ENCODE measurements around the gene GTF3C4. TPM values are rescaled to one million over a fixed set of nuclear protein-coding genes. Genes with fewer than 3 reads are reported as not detected.
A peak's percentile ranks its signal among the peaks of the same experiment; 100 is the strongest.

GTF3C4 gene, protein sequence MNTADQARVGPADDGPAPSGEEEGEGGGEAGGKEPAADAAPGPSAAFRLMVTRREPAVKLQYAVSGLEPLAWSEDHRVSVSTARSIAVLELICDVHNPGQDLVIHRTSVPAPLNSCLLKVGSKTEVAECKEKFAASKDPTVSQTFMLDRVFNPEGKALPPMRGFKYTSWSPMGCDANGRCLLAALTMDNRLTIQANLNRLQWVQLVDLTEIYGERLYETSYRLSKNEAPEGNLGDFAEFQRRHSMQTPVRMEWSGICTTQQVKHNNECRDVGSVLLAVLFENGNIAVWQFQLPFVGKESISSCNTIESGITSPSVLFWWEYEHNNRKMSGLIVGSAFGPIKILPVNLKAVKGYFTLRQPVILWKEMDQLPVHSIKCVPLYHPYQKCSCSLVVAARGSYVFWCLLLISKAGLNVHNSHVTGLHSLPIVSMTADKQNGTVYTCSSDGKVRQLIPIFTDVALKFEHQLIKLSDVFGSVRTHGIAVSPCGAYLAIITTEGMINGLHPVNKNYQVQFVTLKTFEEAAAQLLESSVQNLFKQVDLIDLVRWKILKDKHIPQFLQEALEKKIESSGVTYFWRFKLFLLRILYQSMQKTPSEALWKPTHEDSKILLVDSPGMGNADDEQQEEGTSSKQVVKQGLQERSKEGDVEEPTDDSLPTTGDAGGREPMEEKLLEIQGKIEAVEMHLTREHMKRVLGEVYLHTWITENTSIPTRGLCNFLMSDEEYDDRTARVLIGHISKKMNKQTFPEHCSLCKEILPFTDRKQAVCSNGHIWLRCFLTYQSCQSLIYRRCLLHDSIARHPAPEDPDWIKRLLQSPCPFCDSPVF
- total RNA-seq = 10 to 100 TPM; 14.4 to 18.8 TPM

DNA sequence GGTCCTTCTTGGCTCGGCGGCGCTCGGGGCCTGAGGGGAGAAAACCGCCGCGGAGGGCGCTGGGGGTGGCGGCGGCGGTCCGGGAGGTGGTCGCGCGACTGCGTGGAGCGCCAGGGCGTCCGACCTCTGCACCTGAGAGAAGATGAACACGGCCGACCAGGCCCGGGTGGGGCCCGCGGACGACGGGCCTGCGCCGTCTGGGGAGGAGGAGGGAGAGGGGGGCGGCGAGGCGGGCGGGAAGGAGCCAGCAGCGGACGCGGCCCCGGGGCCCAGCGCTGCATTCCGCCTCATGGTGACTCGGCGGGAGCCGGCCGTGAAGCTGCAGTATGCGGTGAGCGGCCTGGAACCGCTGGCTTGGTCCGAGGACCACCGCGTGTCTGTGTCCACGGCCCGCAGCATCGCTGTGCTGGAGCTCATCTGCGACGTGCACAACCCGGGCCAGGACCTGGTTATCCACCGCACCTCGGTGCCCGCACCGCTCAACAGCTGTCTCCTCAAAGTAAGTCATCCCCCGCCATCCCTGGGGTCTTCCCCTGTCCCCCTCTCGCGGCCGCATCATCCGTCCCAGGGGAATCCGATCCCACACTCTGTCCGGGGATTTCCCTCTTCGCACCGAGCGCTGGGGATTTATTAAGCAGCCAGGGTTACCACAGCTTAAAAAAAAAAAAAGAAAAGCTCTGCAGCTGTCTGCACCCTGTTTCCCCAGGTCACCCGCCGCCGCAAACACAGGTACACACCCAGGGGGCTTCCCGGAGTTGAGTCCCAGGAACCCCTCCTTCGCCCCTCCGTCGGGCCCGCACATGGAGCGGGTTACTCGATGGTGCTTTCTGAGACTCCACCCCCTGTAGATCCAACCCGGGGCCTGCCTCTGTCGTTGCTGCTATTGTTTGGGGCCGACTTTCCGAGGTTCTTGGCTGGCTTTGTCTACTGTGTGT, at the start of gene GTF3C4:
GTF3C4 (plus strand) TSS at position 8 of the 935 bp plus-strand sequence; CDS start at position 143, 135 bp downstream.
- peak within 1 kb of the TSS; percentile 92 for H3K4me3 Mint-ChIP-seq
- H3K36me3 Mint-ChIP-seq = peaks cover 9% of the 10 kb centered on the region
- peak within 1 kb of the TSS; percentile 83 to 89 for H3K27ac Mint-ChIP-seq
- ATAC-seq (peak; percentile 84 to 88), DNase-seq (ENCODE audit: low spot score) (peak; percentile 76)
- H3K4me1 Mint-ChIP-seq (ENCODE audit: low read depth in 2 of 2) = peaks cover 33 to 41% of the 10 kb centered on the region in 2 donors
- H3K9me3 Mint-ChIP-seq = no peaks in the 10 kb centered on the region
- H3K27me3 Mint-ChIP-seq = no peaks in the 10 kb centered on the region

DNA sequence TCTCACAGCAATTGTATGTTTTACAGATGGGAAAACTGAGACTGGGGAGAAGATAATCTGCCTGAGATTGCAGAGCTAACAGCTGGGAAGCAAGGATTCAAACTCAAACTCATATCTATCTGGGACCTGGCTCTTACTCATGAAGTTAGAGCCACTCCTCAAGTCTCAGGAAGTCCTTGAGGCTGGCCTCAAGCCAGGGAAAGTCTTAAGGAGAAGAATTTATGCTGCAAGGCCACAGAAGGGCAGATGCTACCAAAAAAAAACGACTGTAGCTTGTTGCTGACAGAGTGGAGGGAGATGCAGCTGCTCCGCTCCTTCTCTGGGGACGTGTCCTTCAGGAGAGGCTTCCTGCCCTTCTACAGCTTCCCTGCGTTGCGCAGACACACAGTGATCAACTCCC, 48.1 kb upstream of the GTF3C4 start:
- Mint-ChIP-seq H3K9me3 (no peaks in the 10 kb centered on the region), H3K36me3 (peaks cover 20% of the 10 kb centered on the region), H3K4me3 (no peak overlapping the region), H3K27me3 (no peaks in the 10 kb centered on the region), H3K4me1 (ENCODE audit: low read depth in 2 of 2) (peaks cover 1 to 3% of the 10 kb centered on the region in 2 donors), H3K27ac (no peak overlapping the region)
- no peak for ATAC-seq
- no peak for DNase-seq (ENCODE audit: low spot score)

DNA sequence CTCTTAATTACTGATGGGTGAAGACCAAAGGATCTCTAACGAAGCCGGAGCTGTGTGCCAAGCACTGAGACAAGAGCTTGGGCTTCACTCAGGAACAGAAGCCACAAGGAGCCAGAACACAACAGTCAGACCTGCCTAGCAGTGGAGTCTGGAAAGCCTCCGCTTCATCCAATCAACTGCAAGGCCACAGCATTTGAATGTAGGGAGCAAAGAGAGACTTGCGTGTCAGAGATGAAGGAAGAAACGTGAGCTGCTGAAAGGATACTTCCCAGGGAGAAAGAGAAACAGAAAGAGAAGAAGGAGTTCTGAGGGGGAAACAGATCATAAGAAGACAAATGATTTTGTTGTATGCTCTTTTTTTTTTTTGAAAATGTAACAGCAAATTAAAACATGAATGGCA, 44.0 kb upstream of the GTF3C4 start:
- no peak for ATAC-seq
- H3K27me3 Mint-ChIP-seq = no peaks in the 10 kb centered on the region
- no peak for DNase-seq (ENCODE audit: low spot score)
- no peak overlapping the region for H3K4me3 Mint-ChIP-seq
- no peaks in the 10 kb centered on the region for H3K4me1 Mint-ChIP-seq (ENCODE audit: low read depth in 2 of 2)
- peaks cover 11% of the 10 kb centered on the region for H3K36me3 Mint-ChIP-seq
- no peaks in the 10 kb centered on the region for H3K9me3 Mint-ChIP-seq
- no peak overlapping the region for H3K27ac Mint-ChIP-seq

DNA sequence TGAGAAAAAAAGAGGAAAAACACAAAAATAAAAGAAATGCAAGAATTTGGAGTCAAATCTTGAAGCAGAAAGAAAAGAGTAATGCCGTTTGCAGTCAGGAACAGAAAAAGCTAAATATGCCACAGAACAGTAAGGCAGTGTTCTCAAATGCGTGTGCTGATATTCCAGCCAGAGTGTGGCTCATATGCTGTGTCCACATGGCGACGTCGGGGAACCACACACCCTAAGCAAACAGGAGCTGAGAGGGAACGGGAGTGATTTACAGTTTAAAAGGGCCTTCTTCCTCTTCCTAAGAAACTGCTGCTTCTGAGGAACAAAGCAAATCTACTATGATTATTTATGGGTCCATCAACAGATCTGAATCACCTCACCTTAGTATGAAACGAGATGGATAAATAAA, 43.2 kb upstream of the GTF3C4 start:
- no peak for DNase-seq (ENCODE audit: low spot score)
- no peak overlapping the region for H3K4me3 Mint-ChIP-seq
- H3K9me3 Mint-ChIP-seq = no peaks in the 10 kb centered on the region
- no peaks in the 10 kb centered on the region for H3K4me1 Mint-ChIP-seq (ENCODE audit: low read depth in 2 of 2)
- no peak for ATAC-seq
- H3K27ac Mint-ChIP-seq = no peak overlapping the region
- H3K36me3 Mint-ChIP-seq = peaks cover 11% of the 10 kb centered on the region
- H3K27me3 Mint-ChIP-seq = no peaks in the 10 kb centered on the region

DNA sequence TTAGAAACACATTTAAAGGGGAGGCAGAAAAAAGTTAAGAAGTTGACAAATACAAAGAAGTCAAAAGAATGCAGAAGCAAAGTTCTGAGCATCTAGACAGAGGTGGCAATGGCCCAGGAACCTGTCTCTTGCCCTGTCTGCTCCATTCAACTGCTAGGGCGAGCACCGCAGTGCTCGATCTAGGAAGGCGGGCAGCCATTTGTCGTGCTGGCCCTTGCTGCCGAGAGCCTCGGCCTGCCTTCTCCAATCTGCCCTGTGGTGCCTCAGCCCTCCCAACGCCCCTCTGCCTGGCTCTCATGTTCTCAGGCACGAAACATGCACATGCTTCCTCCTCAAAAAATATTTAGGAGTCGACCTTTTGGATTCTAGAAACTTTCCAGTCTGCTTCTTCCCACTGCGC, 42.7 kb upstream of the GTF3C4 start:
- no peak overlapping the region for H3K27ac Mint-ChIP-seq
- ATAC-seq (no peak), DNase-seq (ENCODE audit: low spot score) (no peak)
- H3K27me3 Mint-ChIP-seq = no peaks in the 10 kb centered on the region
- no peak overlapping the region for H3K4me3 Mint-ChIP-seq
- H3K4me1 Mint-ChIP-seq (ENCODE audit: low read depth in 2 of 2) = no peaks in the 10 kb centered on the region
- no peaks in the 10 kb centered on the region for H3K9me3 Mint-ChIP-seq
- peaks cover 11% of the 10 kb centered on the region for H3K36me3 Mint-ChIP-seq

DNA sequence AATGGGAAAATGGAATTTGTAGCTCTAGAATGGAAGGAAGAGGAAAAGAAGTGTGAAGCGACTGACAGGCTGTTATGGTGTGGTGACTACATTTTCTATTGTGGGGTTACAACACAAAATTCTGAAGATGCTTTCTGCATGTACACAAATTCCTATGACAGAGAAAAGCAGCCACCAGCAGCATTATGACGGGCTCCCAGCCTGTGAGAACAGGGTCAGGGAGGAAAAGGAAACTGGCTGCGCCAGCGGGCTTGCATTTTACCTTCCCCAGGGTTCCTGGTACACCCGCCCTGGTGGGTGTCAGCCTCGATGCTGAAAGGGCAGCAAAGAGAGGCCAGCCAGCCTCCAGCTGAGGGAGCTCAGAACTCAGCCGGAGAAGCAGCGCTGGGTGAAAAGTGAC, 41.5 kb upstream of the GTF3C4 start:
- ATAC-seq = no peak

DNA sequence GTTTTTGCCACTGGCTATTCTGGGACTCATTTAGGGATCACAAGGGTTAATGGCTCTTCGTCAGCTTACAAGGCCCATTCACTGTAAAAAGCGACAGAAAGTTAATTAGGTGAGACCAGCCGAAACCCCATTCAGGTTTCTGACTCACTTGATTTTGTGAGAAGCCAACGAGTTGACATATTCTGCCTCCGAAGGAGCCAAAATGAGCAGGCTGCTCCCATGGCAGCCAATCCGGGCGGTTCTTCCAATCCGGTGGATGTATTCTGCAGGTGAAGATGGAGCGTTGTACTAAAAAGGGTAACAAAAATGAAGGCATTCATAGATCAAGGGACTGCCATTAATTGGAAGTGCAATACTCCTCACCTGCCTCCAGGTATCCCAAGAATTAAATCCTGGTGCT, 40.1 kb upstream of the GTF3C4 start:
- peaks cover 11% of the 10 kb centered on the region for H3K36me3 Mint-ChIP-seq
- H3K4me3 Mint-ChIP-seq = no peak overlapping the region

More for the DNA sequence above, 41.5 kb upstream of the GTF3C4 start:
- Mint-ChIP-seq H3K9me3 (no peaks in the 10 kb centered on the region), H3K36me3 (peaks cover 11% of the 10 kb centered on the region), H3K4me1 (ENCODE audit: low read depth in 2 of 2) (no peaks in the 10 kb centered on the region), H3K27ac (peak overlapping the region in 1 of 2 donors; percentile 14), H3K4me3 (no peak overlapping the region), H3K27me3 (no peaks in the 10 kb centered on the region)
- DNase-seq (ENCODE audit: low spot score) = no peak

DNA sequence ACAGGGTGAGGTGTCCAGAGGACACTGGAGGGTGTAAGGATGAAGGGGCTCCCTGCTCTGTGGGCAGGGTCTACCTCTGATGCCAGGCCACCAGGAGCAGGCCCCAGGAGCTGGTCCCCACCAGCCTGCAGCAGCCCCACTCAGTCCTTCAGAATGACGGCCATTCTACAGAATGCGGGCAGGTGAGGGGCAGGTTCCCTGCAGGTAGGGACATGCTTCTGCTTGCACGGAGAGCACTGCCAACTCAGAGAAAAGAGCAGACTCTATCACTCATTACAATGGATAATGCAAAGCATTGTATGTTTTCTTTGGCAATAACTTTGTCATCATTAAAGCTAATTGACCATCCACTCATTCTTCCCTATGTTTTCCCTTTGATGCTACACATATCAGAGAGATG, 39.5 kb upstream of the GTF3C4 start:
- DNase-seq (ENCODE audit: low spot score) = no peak
- H3K9me3 Mint-ChIP-seq = no peaks in the 10 kb centered on the region
- no peaks in the 10 kb centered on the region for H3K4me1 Mint-ChIP-seq (ENCODE audit: low read depth in 2 of 2)
- no peak overlapping the region for H3K27ac Mint-ChIP-seq
- no peak for ATAC-seq
- no peaks in the 10 kb centered on the region for H3K27me3 Mint-ChIP-seq
- H3K36me3 Mint-ChIP-seq = peaks cover 11% of the 10 kb centered on the region
- H3K4me3 Mint-ChIP-seq = no peak overlapping the region

More for the DNA sequence above, 40.1 kb upstream of the GTF3C4 start:
- DNase-seq (ENCODE audit: low spot score) = no peak
- no peaks in the 10 kb centered on the region for H3K27me3 Mint-ChIP-seq
- no peaks in the 10 kb centered on the region for H3K9me3 Mint-ChIP-seq
- H3K4me1 Mint-ChIP-seq (ENCODE audit: low read depth in 2 of 2) = no peaks in the 10 kb centered on the region
- no peak for ATAC-seq
- no peak overlapping the region for H3K27ac Mint-ChIP-seq

DNA sequence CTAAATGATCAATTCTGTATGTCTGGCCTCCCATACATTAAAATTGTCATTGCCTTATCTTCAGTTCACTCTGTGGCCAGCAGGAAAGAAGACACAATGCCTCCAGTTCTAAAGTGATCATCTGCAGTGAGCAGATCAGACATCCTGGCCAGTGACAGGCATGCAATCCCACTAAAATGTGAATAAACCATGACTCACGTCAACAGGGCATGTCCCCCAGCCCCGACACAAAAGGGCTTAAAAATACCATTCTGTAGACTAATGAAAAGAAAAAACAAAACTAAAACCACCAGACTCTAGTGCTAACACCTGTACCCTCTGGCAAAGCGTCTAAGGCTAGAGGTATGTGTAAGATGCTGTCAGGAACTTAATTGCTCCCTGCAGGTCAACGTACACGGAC, 39.0 kb upstream of the GTF3C4 start:
- ATAC-seq (no peak), DNase-seq (ENCODE audit: low spot score) (no peak)
- Mint-ChIP-seq H3K27ac (no peak overlapping the region), H3K27me3 (no peaks in the 10 kb centered on the region), H3K9me3 (no peaks in the 10 kb centered on the region), H3K4me1 (ENCODE audit: low read depth in 2 of 2) (no peaks in the 10 kb centered on the region), H3K36me3 (peaks cover 11% of the 10 kb centered on the region), H3K4me3 (no peak overlapping the region)

DNA sequence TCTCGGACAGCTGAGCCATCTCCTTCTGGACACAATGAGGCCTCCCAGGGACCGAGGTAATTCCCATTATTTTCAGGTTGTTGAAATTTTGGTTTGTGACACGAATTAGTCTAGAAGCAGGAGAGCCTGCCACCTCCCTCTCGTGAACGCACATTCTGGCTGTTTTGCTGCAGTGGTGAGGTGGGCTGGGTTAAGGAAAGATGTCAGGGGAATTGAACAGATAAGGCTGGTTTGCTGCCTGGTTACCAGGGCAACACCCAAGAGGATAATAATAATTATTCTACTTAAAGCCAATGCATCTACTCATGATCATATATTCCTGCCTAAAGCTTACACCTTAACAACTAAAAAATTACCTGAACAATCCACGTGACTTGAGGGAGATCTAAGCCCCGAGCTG, 38.6 kb upstream of the GTF3C4 start:
- Mint-ChIP-seq H3K4me1 (ENCODE audit: low read depth in 2 of 2) (no peaks in the 10 kb centered on the region), H3K36me3 (peaks cover 11% of the 10 kb centered on the region), H3K27ac (no peak overlapping the region), H3K4me3 (no peak overlapping the region), H3K27me3 (no peaks in the 10 kb centered on the region), H3K9me3 (no peaks in the 10 kb centered on the region)
- ATAC-seq (no peak), DNase-seq (ENCODE audit: low spot score) (no peak)

DNA sequence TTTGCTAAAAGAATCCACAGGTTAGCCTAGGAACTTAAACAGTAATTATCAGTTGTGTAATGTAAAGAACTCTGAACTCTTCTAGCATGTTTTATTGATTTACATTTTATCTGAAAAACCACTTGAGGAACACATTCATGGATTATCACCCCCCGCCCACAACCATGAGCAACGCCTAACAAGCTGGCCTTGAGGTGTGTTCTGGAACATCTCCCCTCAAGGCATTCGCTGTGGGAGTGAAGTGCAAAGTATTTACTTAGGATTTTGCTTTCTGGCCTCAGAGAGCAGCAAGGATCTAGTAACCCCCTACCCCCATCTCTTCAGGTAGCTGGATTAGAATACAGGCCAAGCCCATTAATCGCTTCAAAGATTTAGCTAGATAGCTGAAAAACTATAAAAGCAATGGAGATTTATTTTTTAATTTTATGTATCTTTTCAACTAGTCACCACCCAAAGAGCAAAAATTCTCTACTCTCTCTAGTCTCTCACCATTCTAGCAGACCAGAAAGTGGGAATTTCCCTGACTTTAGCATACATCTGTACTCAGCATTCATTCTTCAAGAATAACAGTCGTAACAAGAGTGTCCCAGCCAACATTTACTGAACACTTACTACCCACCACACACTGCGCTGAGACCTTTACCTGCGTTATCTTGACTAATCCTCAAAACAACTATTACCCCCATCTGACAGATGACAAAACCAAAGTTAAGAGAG, 37.7 kb upstream of the GTF3C4 start:
- Mint-ChIP-seq H3K4me3 (no peak overlapping the region), H3K27ac (no peak overlapping the region), H3K36me3 (peaks cover 11% of the 10 kb centered on the region), H3K9me3 (no peaks in the 10 kb centered on the region), H3K27me3 (no peaks in the 10 kb centered on the region), H3K4me1 (ENCODE audit: low read depth in 2 of 2) (no peaks in the 10 kb centered on the region)
- ATAC-seq (no peak), DNase-seq (ENCODE audit: low spot score) (no peak)

DNA sequence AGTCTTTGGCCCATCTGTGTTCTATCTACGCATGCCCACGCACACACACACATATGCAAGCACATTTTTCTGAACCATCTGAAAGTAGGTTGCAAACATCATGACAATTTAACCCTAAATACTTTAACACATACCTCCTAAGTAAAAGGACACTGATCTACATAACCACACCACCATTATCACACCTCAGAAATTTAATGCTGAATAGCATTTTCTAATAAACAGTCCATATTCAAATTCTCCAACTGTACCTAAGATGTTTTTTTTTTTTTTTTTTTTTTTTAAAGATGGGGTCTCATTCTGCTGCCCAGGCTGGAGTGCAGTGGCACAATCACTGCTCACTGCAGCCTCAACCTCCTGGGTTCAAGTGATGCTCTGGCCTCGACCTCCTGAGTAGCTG, 35.9 kb upstream of the GTF3C4 start:
- Mint-ChIP-seq H3K4me1 (ENCODE audit: low read depth in 2 of 2) (no peaks in the 10 kb centered on the region), H3K27ac (no peak overlapping the region), H3K36me3 (peaks cover 5% of the 10 kb centered on the region), H3K9me3 (no peaks in the 10 kb centered on the region), H3K27me3 (no peaks in the 10 kb centered on the region), H3K4me3 (no peak overlapping the region)
- DNase-seq (ENCODE audit: low spot score) (no peak), ATAC-seq (no peak)

DNA sequence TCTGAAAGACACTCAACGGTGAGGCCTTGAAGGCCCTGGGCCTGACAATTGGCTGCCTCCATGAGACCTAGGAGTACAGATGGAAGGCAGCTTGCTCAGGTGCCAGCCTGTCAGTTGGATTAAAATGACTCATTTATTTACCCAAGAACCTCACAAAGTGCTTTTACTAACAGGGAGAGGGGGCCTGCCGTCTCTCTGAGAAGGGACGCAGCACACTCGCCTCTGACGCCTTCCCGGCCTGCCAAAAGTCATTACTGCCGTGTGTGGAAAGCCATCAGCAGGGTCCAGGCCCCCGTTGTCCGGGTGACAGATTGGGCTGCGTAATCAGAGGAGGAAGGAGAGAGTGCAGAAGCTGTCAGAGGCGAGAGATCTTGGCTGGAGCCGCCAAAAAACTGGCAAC, 32.9 kb upstream of the GTF3C4 start:
- ATAC-seq (no peak), DNase-seq (ENCODE audit: low spot score) (no peak)
- H3K27me3 Mint-ChIP-seq = no peaks in the 10 kb centered on the region
- H3K4me1 Mint-ChIP-seq (ENCODE audit: low read depth in 2 of 2) = no peaks in the 10 kb centered on the region
- H3K9me3 Mint-ChIP-seq = no peaks in the 10 kb centered on the region
- H3K36me3 Mint-ChIP-seq = no peaks in the 10 kb centered on the region
- H3K27ac Mint-ChIP-seq = no peak overlapping the region
- H3K4me3 Mint-ChIP-seq = no peak overlapping the region

Measured in natural killer cell treated with Interleukin-12 subunit alpha and Interleukin-12 subunit beta and Interleukin-15 and Interleukin-18, amount 100 ng/mL, for 72 hours (primary cell).